IPS DF 6.9 (cell line): ENCODE data around the gene DNAJB9.

Experiments used
- DNase-seq: peaks from one replicate; pipeline ENCODE4 v3.0.0-alpha.2; 2013; ENCODE audit warnings: low read depth, low spot score
- H3K27ac ChIP-seq: one replicate; pipeline ENCODE4 v1.5.1; 2013; ENCODE audit warnings: low read length, control low read depth
- H3K27me3 ChIP-seq: 2 replicates; pipeline ENCODE4 v1.6.1; 2013; ENCODE audit warnings: mild to moderate bottlenecking, low read length; ENCODE audit not compliant: control insufficient read depth, insufficient read depth
- H3K36me3 ChIP-seq: 2 replicates; pipeline ENCODE4 v1.6.1; 2013; ENCODE audit warnings: low read length; ENCODE audit not compliant: control insufficient read depth, insufficient read depth
- H3K4me1 ChIP-seq: 2 replicates; pipeline ENCODE4 v1.6.1; 2013; ENCODE audit warnings: low read length; ENCODE audit not compliant: control insufficient read depth, insufficient read depth
- H3K4me3 ChIP-seq: 2 replicates; pipeline ENCODE4 v1.5.1; 2013; ENCODE audit warnings: mild to moderate bottlenecking, low read length
- H3K9me3 ChIP-seq: 2 replicates; pipeline ENCODE4 v1.6.1; 2013; ENCODE audit warnings: low read length, inconsistent platforms; ENCODE audit not compliant: control insufficient read depth, insufficient read depth
- WGBS: extraction: QIAGEN DNeasy Blood & Tissue Kit; methylation state at CpG from one replicate; pipeline ENCODE4 v1.1.7; 2013; ENCODE audit warnings: mixed read lengths, missing lambda C conversion rate; ENCODE audit not compliant: insufficient read length, insufficient coverage; 5-methylcytosine and 5-hydroxymethylcytosine counted together

The DNAJB9 gene

GRCh38 chr7:108604307-108605077 lies 34.8 kb downstream of the DNAJB9 start:
- WGBS: no CpG with 5 or more reads among the region's 11 CpGs
- Histone ChIP-seq H3K4me3 (no peak overlapping the region), H3K9me3 (no peaks in the 10 kb centered on the region), H3K4me1 (no peaks in the 10 kb centered on the region), H3K27ac (no peak overlapping the region), H3K36me3 (no peaks in the 10 kb centered on the region), H3K27me3 (no peaks in the 10 kb centered on the region)
- DNase-seq: no peak

GRCh38 chr7:108605559-108606201 lies 36.0 kb downstream of the DNAJB9 start:
- H3K4me3 ChIP-seq: no peak overlapping the region
- WGBS: no CpG with 5 or more reads among the region's 7 CpGs
- no peak overlapping the region for H3K27ac ChIP-seq

GRCh38 chr7:108609643-108610042 lies 40.0 kb downstream of the DNAJB9 start:
- no CpG with 5 or more reads among the region's 2 CpGs for WGBS
- DNase-seq: no peak
- no peak overlapping the region for H3K4me3 ChIP-seq
- H3K36me3 ChIP-seq: no peaks in the 10 kb centered on the region
- no peak overlapping the region for H3K27ac ChIP-seq
- no peaks in the 10 kb centered on the region for H3K27me3 ChIP-seq
- H3K4me1 ChIP-seq: no peaks in the 10 kb centered on the region
- H3K9me3 ChIP-seq: no peaks in the 10 kb centered on the region

More at GRCh38 chr7:108605559-108606201, 36.0 kb downstream of the DNAJB9 start:
- no peaks in the 10 kb centered on the region for H3K27me3 ChIP-seq
- H3K4me1 ChIP-seq: no peaks in the 10 kb centered on the region
- H3K36me3 ChIP-seq: no peaks in the 10 kb centered on the region
- H3K9me3 ChIP-seq: no peaks in the 10 kb centered on the region
- DNase-seq: no peak

- H3K36me3 ChIP-seq: no peaks in the 10 kb centered on the region
- H3K4me3 ChIP-seq: no peak overlapping the region
- no peaks in the 10 kb centered on the region for H3K4me1 ChIP-seq
- no peak for DNase-seq
- no peak overlapping the region for H3K27ac ChIP-seq
- WGBS: no CpG with 5 or more reads among the region's 4 CpGs
- H3K9me3 ChIP-seq: no peaks in the 10 kb centered on the region
- H3K27me3 ChIP-seq: no peaks in the 10 kb centered on the region
Observed at GRCh38 chr7:108611268-108611667, 41.6 kb downstream of the DNAJB9 start.

- Histone ChIP-seq H3K27me3 (no peaks in the 10 kb centered on the region), H3K27ac (no peak overlapping the region), H3K9me3 (no peaks in the 10 kb centered on the region), H3K4me1 (no peaks in the 10 kb centered on the region), H3K4me3 (no peak overlapping the region), H3K36me3 (no peaks in the 10 kb centered on the region)
- no CpG with 5 or more reads among the region's 5 CpGs for WGBS
- DNase-seq: peak; percentile 22
Observed at GRCh38 chr7:108613147-108613948, 43.7 kb downstream of the DNAJB9 start.

GRCh38 chr7:108613949-108614381 lies 44.3 kb downstream of the DNAJB9 start:
- no CpG with 5 or more reads among the region's 4 CpGs for WGBS
- no peak for DNase-seq
- H3K27ac ChIP-seq: no peak overlapping the region

GRCh38 chr7:108614896-108615295 lies 45.2 kb downstream of the DNAJB9 start:
- no peak for DNase-seq
- WGBS: no CpG with 5 or more reads among the region's 3 CpGs
- Histone ChIP-seq H3K36me3 (no peaks in the 10 kb centered on the region), H3K4me3 (no peak overlapping the region), H3K9me3 (no peaks in the 10 kb centered on the region), H3K4me1 (no peaks in the 10 kb centered on the region), H3K27ac (no peak overlapping the region), H3K27me3 (no peaks in the 10 kb centered on the region)

More at GRCh38 chr7:108613949-108614381, 44.3 kb downstream of the DNAJB9 start:
- H3K27me3 ChIP-seq: no peaks in the 10 kb centered on the region
- no peaks in the 10 kb centered on the region for H3K4me1 ChIP-seq
- no peaks in the 10 kb centered on the region for H3K9me3 ChIP-seq
- no peak overlapping the region for H3K4me3 ChIP-seq
- no peaks in the 10 kb centered on the region for H3K36me3 ChIP-seq

DNA sequence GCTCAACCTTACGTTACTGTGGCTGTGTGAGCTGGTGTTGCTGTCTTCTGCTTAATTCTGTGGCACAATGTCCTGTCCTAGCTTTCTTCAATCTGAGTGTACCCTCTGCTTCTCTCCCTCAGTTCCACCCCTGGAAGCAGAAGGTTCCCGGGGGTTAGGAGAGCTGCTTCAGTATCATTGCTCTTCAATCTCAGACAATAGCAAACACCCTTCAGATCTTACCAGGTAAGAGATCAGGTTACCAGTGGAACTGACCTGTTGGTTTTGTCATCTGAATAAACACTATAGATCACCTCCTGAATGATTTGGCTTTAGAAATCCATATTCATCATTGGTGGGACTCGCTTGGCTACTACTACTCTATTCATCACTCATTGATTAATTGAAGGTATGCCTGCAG lies 48.4 kb downstream of the DNAJB9 start:
- whole genome bisulfite sequencing: no CpG with 5 or more reads among the region's 3 CpGs
- no peak overlapping the region for H3K4me3 ChIP-seq
- DNase-seq: no peak

DNA sequence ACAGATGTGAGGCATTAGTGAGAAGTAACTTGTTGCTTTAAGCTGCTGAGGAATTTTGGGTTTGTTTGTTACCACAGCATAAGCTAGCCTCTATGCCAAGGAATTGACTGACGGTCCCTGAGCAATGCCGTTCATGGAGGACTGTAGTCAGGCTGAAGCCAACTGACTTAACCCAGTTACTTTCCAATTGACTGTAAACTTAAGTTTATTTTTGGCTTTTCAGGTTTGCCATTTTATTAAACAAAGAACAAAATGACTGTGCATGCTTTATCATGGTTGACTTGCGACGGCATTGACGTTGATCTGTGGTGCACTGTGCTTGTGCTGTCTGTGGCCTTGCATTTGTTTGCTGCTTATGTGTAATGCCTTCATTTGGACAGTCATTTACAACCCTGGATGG lies 53.5 kb downstream of the DNAJB9 start:
- DNase-seq: no peak
- no peaks in the 10 kb centered on the region for H3K36me3 ChIP-seq
- no CpG with 5 or more reads among the region's 5 CpGs for WGBS
- no peaks in the 10 kb centered on the region for H3K9me3 ChIP-seq
- H3K4me1 ChIP-seq: no peaks in the 10 kb centered on the region
- no peak overlapping the region for H3K27ac ChIP-seq
- no peak overlapping the region for H3K4me3 ChIP-seq
- H3K27me3 ChIP-seq: no peaks in the 10 kb centered on the region

More for the DNA sequence above, 48.4 kb downstream of the DNAJB9 start:
- Histone ChIP-seq H3K27ac (no peak overlapping the region), H3K9me3 (no peaks in the 10 kb centered on the region), H3K27me3 (no peaks in the 10 kb centered on the region), H3K4me1 (no peaks in the 10 kb centered on the region), H3K36me3 (no peaks in the 10 kb centered on the region)
